OCI-LY7 (cell line): ENCODE measurements around the gene ZNF280D.

Experiments
- CTCF ChIP-seq: fragments of 200-600 bp; sonication (generic); conservative IDR thresholded peaks from 2 replicates; pipeline ENCODE4 v1.5.1; 2014; ENCODE audit warnings: mild to moderate bottlenecking, antibody characterized with exemption, low read length, moderate library complexity, mixed read lengths
- EZH2phosphoT487 ChIP-seq: fragments of 200-600 bp; sonication (generic); IDR thresholded peaks from 2 replicates; pipeline ENCODE4 v1.6.1; 2018; ENCODE audit warnings: low read depth, borderline replicate concordance, mild to moderate bottlenecking, mixed run types, antibody characterized with exemption, low read length, moderate library complexity, mixed read lengths

GRCh38 chr15:56586206-56586605, 147.1 kb downstream of the ZNF280D start:
- no peak for TF ChIP-seq CTCF
- TF ChIP-seq EZH2phosphoT487: no peak
